Measurements from ENCODE around the gene ARVCF.

- TF ChIP-seq CTCF (conservative IDR thresholded peaks at IDR 0.05 in 1 of 2, IDR thresholded peaks at IDR 0.05 in 1 of 2; ENCODE audit: extremely low read depth in 1 of 2, insufficient read depth in 1 of 2, low read depth in 1 of 2, low read length in 2 of 2) (no peak), EZH2 (IDR thresholded peaks at IDR 0.05; ENCODE audit: borderline replicate concordance, low read length) (no peak)
Observed at GRCh38 chr22:20044495-20045151, 28.0 kb upstream of the ARVCF start.

Measured in mammary epithelial cell (primary cell).